Measurements from ENCODE around the gene LAMA5.
A peak's percentile ranks its signal among the peaks of the same experiment; 100 is the strongest.

The LAMA5 gene

GRCh38 chr20:62371588-62372041 is 4.5 kb upstream of the LAMA5 start:
- no peak for DNase-seq

DNA sequence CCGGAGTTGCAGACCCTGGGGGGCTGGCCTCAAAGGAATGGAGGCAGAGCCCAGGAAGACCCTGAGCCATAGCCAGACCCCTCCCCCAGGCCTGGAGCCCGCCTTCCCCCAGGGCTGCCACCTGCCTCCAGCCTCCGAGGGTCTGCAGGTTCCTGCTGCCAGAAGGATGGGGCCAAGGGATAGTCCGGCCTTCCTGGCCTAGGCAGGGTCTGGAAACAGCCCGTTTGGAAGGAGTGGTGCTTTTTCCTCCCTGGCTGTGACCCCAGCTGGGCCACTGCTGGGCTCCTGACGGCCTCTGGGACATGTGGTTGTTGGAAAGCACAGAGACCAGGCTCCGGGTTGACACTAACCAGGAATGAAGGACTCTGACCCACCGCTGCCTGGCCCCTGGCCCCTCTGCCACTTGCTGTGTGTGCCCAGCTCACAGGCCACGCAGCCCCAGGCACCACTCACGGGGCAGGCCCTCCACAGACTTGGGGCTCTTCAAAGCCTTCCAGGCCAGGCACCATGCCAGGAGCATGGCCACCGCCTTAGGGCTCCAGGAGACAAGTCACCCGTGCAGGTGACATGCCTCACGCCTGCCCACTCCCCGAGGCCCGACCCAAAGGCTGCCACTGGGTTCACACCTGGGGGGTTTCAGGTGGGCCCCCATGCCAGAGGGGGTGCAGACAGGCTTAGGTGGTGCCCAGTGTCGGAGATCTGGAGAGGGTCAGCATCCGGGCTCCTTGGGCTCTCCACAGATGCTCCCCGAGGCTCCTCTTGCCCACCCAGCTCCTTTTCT is 3.9 kb upstream of the LAMA5 start:
- DNase-seq: no peak

GRCh38 chr20:62370115-62370806 is 3.1 kb upstream of the LAMA5 start:
- no peak for DNase-seq

DNA sequence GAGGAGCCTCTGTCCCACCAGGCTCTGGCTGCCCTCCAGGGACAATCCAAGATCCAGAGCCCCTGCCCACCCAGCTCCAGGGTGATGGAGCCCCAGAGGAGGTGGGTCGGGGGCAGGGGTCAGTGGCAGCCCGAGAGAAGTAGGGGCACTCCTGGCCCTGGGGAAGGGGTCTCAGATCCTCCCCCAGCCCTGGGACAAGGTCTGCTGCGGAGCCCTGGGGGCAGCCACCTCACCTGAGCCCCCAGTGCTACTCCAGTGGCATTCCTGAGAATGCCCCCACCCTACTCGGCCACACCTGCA is 2.7 kb upstream of the LAMA5 start:
- no peak for DNase-seq

DNA sequence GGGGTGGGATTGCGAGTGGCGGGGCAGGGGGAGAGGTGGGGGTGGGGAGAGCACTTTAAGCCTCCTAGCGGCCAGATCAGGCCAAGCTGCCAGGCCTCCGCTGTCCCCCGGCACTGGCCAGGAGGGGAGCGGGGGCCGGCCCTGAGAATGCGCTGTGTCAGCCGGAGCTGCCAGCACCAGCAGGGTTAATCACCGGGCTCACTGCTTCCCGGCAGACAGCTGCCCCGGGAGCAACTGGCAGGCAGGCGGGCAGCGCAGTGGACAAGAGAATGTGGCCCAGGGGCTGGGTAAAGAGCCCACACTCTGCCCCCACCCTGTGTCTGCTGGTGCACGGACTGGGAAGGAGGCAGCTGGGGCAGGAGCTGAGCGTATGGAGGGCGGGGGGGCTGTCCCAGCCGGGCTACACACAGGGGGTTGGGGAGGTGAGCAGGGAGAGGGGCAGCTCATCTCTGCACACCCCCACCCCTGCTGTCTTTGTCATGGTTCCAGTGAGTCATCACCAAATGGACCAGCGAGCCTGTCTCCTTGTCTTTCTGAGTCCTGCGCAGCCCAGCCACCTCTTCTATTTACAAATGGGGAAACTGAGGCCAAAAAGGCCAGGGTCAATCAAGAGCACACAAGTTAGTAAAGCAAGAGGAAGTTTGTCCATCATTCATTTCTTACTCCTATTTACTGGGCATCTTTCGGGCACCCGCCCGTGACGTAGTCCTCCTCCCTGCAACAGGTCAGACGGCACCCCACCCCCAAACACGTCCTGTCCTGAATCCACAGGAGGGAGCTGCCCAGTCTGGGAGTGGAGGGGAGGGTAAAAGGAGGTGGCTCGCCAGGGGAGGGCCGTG is 2.1 kb upstream of the LAMA5 start:
- DNase-seq: no peak

- DNase-seq: peak in 1 of 2 experiments; percentile 31
Observed at GRCh38 chr20:62368392-62368975, 1.4 kb upstream of the LAMA5 start.

DNA sequence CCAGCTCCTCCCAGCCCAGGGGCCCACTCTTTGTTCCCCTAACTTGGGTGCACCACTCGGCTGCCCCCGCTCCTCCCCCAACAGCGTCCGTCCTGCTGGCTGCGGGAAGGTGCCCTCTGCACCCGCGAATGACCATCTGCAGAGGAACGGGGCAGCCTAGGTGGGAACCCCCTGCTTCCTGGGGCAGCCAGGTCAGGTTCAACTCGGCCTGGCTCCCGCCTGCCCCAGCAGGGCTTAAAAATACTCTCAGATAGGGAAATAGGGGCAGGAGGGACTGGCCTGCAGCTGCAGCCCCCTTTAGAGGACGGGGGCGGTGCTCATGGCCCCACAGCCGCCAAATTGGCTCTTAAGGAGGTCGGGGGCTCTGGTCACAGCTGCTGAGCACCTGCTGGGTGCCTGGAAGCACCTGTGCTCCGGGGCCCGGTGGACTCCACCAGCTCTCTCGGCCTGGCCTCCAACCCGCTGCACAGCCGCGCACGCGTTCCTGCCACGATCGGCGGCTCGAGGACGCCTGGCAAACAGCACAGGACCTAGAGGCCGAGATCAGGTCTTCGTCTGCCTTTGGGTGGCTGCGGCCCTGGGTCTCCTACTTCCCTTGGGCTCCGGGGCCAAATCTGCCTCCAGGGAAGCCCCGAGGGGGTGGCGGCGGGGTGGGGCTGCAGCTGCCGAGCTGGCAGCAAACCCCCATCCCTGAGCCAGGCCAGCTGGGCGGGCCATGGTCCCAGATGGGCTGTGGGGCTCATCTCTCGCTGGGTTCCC is 700 bp upstream of the LAMA5 start:
- DNase-seq: peak in 1 of 2 experiments; percentile 37

DNA sequence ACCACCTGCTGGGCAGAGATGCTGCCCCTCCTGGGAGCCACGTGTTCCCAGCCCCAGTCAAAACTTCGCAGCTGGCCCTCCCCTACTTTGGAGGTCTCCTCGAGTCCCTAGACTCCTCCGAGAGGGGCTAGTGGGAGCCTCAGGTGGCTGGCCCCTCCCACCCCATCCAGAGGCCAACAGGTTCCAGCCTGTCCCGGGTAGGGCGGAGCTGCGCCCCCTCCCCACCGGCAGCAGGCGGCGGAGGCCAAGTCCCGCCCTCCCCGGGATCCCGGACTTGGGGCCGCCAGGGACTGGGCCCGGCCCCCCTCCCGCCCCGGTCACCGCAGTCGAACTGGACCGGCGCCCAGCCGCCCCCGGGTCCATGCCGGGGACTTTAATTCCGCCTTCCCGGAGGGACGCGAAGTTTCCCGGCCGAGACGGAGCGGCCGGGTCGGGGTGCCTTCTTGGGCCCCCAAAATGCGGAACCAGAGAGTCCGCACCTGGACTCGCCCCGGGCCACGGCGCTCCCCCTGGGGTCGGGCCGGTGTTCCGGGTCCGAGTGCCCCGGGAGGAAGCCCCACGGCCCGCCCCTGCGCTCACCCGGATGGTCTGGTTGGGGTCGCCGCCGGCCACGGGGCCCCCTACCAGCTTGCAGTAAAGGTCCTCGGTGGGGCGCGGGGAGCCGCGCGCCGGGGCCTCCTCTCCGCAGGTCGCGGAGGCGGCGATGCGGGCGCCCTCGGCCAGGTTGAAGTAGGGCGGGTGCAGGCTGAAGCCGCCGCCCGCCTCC is 559 bp downstream of the LAMA5 start:
- no peak for DNase-seq

DNA sequence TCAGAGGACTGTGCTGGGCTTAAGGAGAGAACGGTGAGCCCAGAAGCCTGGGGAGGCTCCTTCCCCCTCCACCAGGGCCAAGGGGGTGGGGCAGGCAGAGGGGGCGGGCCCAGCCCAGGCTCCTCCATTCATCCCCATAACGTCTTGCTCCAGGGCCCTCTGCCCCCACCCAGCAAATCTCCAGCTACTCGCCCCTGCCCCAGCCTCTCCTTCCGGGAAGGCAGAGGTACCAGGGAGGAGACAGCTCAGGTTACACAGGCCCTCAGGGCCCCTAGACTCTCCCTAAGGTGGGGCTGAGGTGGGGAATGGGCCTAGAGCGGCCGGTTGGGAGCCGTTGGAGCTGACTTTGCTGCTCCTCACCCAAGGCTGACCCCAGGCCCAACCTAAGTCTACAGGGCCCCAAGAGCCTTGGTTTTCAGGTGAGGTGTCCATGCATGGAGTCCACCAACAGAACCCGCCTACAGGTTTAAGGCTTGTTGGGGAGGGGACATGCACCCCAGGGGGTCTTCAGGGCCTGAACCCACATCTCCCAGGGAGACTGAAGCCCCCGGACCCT is 1.2 kb downstream of the LAMA5 start:
- peak; percentile 29 to 31 for DNase-seq

- no peak for DNase-seq
Observed at GRCh38 chr20:62364911-62365736, 2.0 kb downstream of the LAMA5 start.

- no peak for DNase-seq
Observed at GRCh38 chr20:62363920-62364851, 2.9 kb downstream of the LAMA5 start.

- DNase-seq: no peak
Observed at GRCh38 chr20:62362991-62363919, 3.9 kb downstream of the LAMA5 start.

DNA sequence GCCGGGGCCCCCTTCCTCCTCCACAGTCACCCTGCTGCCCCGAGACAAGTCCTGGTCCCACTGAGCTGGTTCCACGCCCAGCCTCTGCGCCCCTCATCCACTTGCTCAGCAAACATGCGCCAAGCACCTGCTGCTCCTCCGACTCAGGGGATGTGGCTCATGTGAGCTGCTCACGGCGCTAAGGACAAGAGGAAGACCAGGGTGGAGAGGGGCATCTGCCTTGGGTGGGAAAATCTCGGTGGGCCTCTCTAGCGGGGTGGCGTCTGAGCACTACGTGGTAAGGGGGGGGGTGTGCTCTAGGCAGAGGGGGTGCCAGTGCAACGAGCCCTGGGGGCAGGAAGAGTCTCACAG is 4.5 kb downstream of the LAMA5 start:
- DNase-seq: no peak

DNA sequence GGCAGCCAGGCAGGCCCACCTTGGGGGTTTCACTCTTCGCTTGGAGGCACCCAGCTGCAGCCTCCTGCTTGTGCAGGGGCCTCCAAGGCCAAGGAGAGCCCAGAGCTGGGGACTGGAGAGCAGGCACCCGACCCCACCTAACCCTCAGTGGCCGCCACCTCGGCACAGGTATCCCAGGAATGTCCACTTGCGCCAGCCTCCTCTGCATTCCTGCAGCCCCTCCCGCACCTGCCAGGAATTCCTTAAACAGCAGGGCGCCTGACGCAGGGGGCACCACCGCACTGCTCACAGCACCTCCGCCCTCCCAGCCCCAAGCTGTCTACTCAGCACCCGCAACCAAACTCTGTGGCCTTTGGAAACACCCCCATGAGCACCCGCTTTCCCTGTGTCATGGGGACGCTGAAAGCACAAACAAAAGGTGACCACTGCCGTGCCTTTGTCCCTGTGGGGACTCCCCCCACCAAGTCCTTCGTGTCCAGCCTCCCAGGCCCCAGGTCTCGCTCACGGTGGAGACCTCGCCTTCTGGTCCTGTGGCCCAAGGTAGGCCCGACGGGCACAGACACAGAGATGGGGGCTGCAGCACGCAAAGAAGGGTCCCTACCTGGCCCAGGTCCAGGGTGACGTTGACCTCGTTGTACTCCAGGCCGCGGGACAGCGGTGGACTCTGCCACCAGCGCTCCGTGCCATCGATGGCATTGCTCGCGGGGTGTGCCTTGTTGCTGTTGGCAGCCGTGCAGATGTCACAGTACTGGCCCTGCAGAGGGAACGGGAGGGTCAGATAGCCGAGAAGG is 5.1 kb downstream of the LAMA5 start:
- DNase-seq: no peak

DNA sequence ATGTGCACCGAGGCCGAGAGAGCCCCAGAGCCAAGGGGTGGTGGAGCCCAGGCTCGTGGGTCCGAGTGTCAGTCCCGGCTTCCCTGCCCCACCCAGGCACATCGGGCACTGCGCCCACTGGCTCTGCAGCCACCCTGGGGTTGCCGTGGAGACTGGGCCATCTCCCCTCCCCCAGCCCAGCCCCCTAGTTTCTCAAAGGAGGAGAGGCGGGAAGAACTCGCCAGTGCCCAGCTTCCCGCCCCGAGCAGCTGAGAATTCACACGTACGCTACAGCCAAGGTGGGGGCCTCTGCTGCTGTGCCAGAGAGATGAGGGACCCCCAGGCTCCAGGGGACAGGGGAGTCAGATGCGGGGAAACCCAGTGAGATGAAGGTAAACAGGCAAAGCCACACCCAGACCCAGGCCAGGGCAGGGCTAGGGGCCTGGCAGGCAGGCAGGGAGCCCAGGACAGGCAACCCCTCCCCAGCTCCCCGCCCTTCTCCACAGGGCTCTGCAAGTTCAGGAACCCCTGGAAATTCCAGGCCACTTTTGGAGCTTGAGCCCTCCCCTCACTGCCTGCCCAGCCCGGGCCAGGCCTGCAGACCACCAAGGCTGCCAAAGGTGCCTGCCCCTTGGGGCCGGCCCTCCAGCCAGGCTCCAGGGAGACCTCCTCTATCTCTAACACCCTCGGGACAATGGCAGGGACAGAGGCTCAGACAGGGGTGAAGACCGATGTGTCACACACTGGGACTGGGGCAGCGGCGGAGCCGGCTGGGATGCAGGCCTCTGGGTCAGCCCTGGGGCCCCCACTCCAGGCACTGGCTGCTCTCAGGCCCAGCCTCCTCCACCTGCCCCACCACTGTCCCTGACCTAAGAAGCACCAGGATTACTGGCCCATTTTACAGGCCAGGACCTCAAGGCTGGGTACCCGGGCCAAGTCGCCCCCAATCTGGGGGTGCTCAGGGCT is 6.0 kb downstream of the LAMA5 start:
- DNase-seq: no peak

GRCh38 chr20:62359491-62360121 is 7.5 kb downstream of the LAMA5 start:
- no peak for DNase-seq
